OCI-LY7 (cell line): Measurements from ENCODE around the gene RNF41. TPM values are rescaled to one million over a fixed set of nuclear protein-coding genes. Genes with fewer than 3 reads are reported as not detected.
"Not testable (repeated sequence)": the region's sequence is repeated elsewhere in the genome, so short reads cannot be mapped to it uniquely, and the experiment has no call there.

Experiments used
- BruUV-seq: library from RNA; stranded (reverse); fragments of 400-500 nt; replicated peaks from 2 replicates; lab custom pipeline; 2021; lab: Mats Ljungman, UMichigan
- CTCF ChIA-PET: fragments of 300-600 bp; sonication (Branson Sonifier 250); formaldehyde crosslinking; loops from one replicate; lab custom pipeline; 2022; ENCODE audit warnings: antibody characterized with exemption; ENCODE audit not compliant: unreplicated experiment; lab: Charles Lee
- POLR2A ChIA-PET: fragments of 300-600 bp; sonication (Branson Sonifier 250); formaldehyde crosslinking; loops from one replicate; lab custom pipeline; 2022; ENCODE audit warnings: antibody characterized with exemption; lab: Charles Lee
- DNase-seq: peaks from one replicate; pipeline ENCODE4 v3.0.0-alpha.2; 2015; ENCODE audit warnings: low spot score
- H2AFZ ChIP-seq: fragments of 200-600 bp; sonication (generic), shearing (Covaris generic); 2 replicates; pipeline ENCODE4 v1.6.1; 2014; ENCODE audit warnings: mild to moderate bottlenecking, antibody characterized with exemption, low read length, moderate library complexity
- H3K27ac ChIP-seq: fragments of 200-600 bp; sonication (generic); 2 replicates; pipeline ENCODE4 v1.5.1; 2014; ENCODE audit warnings: mixed run types, low read depth, mild to moderate bottlenecking, moderate library complexity, low read length, inconsistent platforms; ENCODE audit not compliant: poor library complexity, severe bottlenecking
- H3K36me3 ChIP-seq: fragments of 200-600 bp; sonication (generic); 2 replicates; pipeline ENCODE4 v1.6.1; 2014; ENCODE audit warnings: mild to moderate bottlenecking, antibody characterized with exemption, low read length, moderate library complexity, mixed read lengths; ENCODE audit not compliant: insufficient read depth
- H3K4me1 ChIP-seq: fragments of 200-600 bp; sonication (generic); 2 replicates; pipeline ENCODE4 v1.5.1; 2014; ENCODE audit warnings: mild to moderate bottlenecking, low read length; ENCODE audit not compliant: insufficient read depth, poor library complexity, severe bottlenecking
- H3K4me2 ChIP-seq: fragments of 200-600 bp; sonication (generic); 2 replicates; pipeline ENCODE4 v1.6.1; 2014; ENCODE audit warnings: mild to moderate bottlenecking, low read length
- H3K4me3 ChIP-seq: fragments of 200-600 bp; sonication (generic); 2 replicates; pipeline ENCODE4 v1.5.1; 2014; ENCODE audit warnings: mild to moderate bottlenecking, low read depth, low read length; ENCODE audit not compliant: poor library complexity, severe bottlenecking
- H3K79me2 ChIP-seq: fragments of 200-600 bp; sonication (generic); 2 replicates; pipeline ENCODE4 v1.6.1; 2016; ENCODE audit warnings: low read depth, mild to moderate bottlenecking, low read length, moderate library complexity, mixed read lengths; ENCODE audit not compliant: insufficient read depth
- H3K9me2 ChIP-seq: fragments of 200-600 bp; sonication (generic); 2 replicates; pipeline ENCODE4 v1.6.1; 2016; ENCODE audit warnings: mild to moderate bottlenecking, low read length, mixed read lengths; ENCODE audit not compliant: insufficient read depth
- H3K9me3 ChIP-seq: fragments of 200-600 bp; sonication (generic); 2 replicates; pipeline ENCODE4 v1.6.1; 2014; ENCODE audit warnings: mild to moderate bottlenecking, mixed run types, low read length, mixed read lengths
- H4K20me1 ChIP-seq: fragments of 200-600 bp; sonication (generic); 2 replicates; pipeline ENCODE4 v1.6.1; 2014; ENCODE audit warnings: mild to moderate bottlenecking, antibody characterized with exemption, low read length, moderate library complexity, mixed read lengths; ENCODE audit not compliant: insufficient read depth
- EZH2phosphoT487 ChIP-seq: fragments of 200-600 bp; sonication (generic); IDR thresholded peaks from 2 replicates; pipeline ENCODE4 v1.6.1; 2018; ENCODE audit warnings: low read depth, borderline replicate concordance, mild to moderate bottlenecking, mixed run types, antibody characterized with exemption, low read length, moderate library complexity, mixed read lengths
- intact Hi-C: fragments of 100-400 bp; cut with micrococcal nuclease; formaldehyde crosslinking; loops from one replicate; pipeline ENCODE4 v1.10.0; 2022; ENCODE audit not compliant: unreplicated experiment
- total RNA-seq, 2 experiments: library from RNA; depleted of rRNA in 1 of 2; stranded (reverse); fragments of >200 nt in 1 of 2; shearing (Covaris generic) in 1 of 2; gene quantifications; 2 replicates each; pipeline ENCODE4 v1.2.3, GENCODE V29; 2014 to 2022
- TF ChIP-seq, protein P1 (sequence below): fragments of 200-600 bp; sonication (generic); conservative IDR thresholded peaks from 2 replicates; pipeline ENCODE4 v1.5.1; 2014; ENCODE audit warnings: mild to moderate bottlenecking, antibody characterized with exemption, low read length, moderate library complexity, mixed read lengths

The RNF41 gene
- total RNA-seq, 2 experiments from 2014 or later, result 43.7 to 76.1 TPM

DNA sequence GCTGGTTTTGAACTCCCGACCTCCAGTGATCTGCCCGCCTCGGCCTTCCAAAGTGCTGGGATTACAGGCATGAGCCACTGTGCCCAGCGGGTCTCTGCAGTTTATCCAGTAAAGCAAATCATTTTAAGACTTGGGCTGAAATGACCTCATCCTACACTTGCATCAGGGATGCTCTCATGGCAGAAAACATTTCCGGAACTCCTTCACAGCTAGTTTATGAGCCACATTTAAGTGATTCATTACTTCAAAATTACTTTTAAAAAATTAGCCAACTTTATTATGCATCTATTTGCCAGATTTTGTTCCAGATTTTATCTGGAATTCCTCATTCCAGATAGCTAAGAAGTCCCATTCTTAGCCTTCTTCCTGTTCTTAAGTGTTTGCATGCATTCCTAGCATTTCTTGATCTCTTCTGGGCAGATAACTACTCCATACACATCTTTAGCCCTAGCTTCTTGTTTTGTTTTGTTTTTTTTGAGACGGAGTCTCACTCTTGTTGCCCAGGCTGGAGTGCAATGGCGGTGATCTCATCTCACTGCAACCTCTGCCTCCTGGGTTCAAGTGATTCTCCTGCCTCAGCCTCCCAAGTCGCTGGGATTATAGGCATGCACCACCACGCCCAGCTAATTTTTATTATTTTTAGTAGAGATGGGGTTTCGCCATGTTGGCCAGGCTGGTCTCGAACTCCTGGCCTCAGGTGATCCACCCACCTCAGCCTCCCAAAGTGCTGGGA, 24.7 kb downstream of the RNF41 start:
- not testable (repeated sequence) for H2AFZ ChIP-seq, H3K36me3 ChIP-seq

DNA sequence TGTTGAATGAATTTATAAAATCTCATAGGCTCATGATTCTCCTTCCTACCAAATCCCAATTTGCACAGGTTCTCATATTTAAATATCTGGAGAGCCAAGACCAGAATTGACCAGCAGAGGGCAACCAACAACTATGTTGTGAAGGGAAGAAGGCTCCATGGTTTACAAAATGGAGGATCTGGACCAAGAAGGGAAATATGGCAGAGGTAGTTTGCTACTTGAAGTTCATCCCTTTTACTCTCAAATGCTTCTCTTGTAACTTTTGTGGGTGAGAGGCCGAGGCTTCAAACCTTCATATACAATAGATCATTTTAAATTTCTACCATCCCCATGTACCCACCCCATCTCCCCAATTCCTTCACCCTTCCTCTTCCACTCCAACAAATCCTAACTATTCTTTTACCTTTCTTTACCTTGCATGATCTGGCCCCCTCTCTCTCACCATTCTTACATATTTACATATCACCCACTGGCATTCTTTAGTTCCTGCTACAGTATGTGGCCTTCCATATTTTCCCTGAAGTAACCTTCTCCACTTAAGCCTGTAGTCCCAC, 28.6 kb downstream of the RNF41 start:
- Histone ChIP-seq H3K9me3 (no peaks in the 10 kb centered on the region), H3K27ac (no peak overlapping the region), H3K4me1 (peaks cover 24% of the 10 kb centered on the region), H3K36me3 (no peaks in the 10 kb centered on the region), H3K9me2 (no peaks in the 10 kb centered on the region), H3K4me2 (peak overlapping the region; percentile 7; the same call in 1 of the 2 replicates), H4K20me1 (0 out of 2 replicates have a peak, but pooled peaks cover 2% of the 10 kb centered on the region), H3K4me3 (no peak overlapping the region), H3K79me2 (peaks cover 9% of the 10 kb centered on the region), H2AFZ (peak overlapping the region; percentile 84)
- ChIA-PET CTCF (interaction anchor here (0.6 kb wide), 2 partner anchors 29 to 73 kb away, joined by 3 to 7 read pairs; partner anchors contain the start of gene RNF41), POLR2A (interaction anchor here (0.7 to 2.4 kb wide), 2 partner anchors 19 to 29 kb away, joined by 3 to 19 read pairs; partner anchors contain the start of gene RNF41)
- BruUV-seq, result TSS peak; percentile 60
- DNase-seq, result peak; percentile 94
- TF ChIP-seq EZH2phosphoT487, result no peak
- TF ChIP-seq, protein P1, sequence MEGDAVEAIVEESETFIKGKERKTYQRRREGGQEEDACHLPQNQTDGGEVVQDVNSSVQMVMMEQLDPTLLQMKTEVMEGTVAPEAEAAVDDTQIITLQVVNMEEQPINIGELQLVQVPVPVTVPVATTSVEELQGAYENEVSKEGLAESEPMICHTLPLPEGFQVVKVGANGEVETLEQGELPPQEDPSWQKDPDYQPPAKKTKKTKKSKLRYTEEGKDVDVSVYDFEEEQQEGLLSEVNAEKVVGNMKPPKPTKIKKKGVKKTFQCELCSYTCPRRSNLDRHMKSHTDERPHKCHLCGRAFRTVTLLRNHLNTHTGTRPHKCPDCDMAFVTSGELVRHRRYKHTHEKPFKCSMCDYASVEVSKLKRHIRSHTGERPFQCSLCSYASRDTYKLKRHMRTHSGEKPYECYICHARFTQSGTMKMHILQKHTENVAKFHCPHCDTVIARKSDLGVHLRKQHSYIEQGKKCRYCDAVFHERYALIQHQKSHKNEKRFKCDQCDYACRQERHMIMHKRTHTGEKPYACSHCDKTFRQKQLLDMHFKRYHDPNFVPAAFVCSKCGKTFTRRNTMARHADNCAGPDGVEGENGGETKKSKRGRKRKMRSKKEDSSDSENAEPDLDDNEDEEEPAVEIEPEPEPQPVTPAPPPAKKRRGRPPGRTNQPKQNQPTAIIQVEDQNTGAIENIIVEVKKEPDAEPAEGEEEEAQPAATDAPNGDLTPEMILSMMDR, result peak; percentile 99
- intact Hi-C loops, result loop anchor here (1.0 to 2.0 kb wide), 5 partner anchors 31 to 308 kb away; partner anchors contain the start of genes ANKRD52, CS and NABP2

More for the DNA sequence above, 24.7 kb downstream of the RNF41 start:
- H3K4me2 ChIP-seq, DNase-seq, H3K9me3 ChIP-seq, H3K9me2 ChIP-seq, BruUV-seq, H3K27ac ChIP-seq, CTCF ChIA-PET, intact Hi-C loops, H4K20me1 ChIP-seq, H3K4me3 ChIP-seq, H3K79me2 ChIP-seq: not testable (repeated sequence)
- peaks cover 10% of the 10 kb centered on the region for H3K4me1 ChIP-seq
- POLR2A ChIA-PET, result interaction anchor here (0.6 to 3.2 kb wide), 5 partner anchors 8 to 93 kb away, joined by 3 to 23 read pairs (median 9); partner anchors contain the start of genes PA2G4 and RNF41

DNA sequence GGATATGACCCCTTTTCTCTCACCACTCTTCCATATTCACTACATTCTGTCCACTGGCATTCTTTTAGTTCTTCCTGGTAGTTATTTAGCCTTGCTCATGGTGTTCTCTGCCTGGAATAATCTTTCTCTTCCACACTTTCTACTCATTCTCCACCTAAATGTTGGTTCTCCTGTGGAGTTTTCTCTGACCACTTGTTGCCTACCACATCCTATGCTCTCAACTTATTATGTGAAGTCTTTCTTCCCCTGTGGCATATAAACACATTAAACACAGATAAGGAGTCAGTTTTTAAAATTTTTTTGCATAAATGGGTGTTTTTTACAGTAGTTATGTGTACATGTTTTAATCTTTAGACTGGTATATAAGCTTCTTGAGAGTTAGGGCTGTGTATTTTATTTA, 29.1 kb downstream of the RNF41 start:
- Histone ChIP-seq H3K4me2 (0 out of 2 replicates have a peak overlapping the region, but pooled peaks have one; percentile 7), H4K20me1 (0 out of 2 replicates have a peak, but pooled peaks cover 4% of the 10 kb centered on the region), H3K4me3 (no peak overlapping the region), H3K9me3 (no peaks in the 10 kb centered on the region), H2AFZ (peak overlapping the region; percentile 84), H3K36me3 (no peaks in the 10 kb centered on the region), H3K9me2 (no peaks in the 10 kb centered on the region), H3K79me2 (peaks cover 14% of the 10 kb centered on the region), H3K27ac (no peak overlapping the region), H3K4me1 (peaks cover 29% of the 10 kb centered on the region)
- no peak for DNase-seq
- no peak for TF ChIP-seq EZH2phosphoT487
- TF ChIP-seq, protein P1, result no peak
- ChIA-PET CTCF (interaction anchor here (0.6 to 1.5 kb wide), 3 partner anchors 29 to 73 kb away, joined by 3 to 7 read pairs (median 3); partner anchors contain the start of gene RNF41), POLR2A (interaction anchor here (2.4 kb wide), 1 partner anchor 29 kb away, joined by 19 read pairs; the partner anchor contains the start of gene RNF41)
- intact Hi-C loops, result loop anchor here (2.0 kb wide), 2 partner anchors 108 to 308 kb away; partner anchors contain the start of gene CS
- no TSS peak for BruUV-seq
